Progenitor cell of endocrine pancreas (in vitro differentiated cells): ENCODE measurements around the gene RDX. TPM values are rescaled to one million over a fixed set of nuclear protein-coding genes. Genes with fewer than 3 reads are reported as not detected.

ENCODE experiments used
- DNase-seq: peaks from one replicate; pipeline ENCODE4 v3.0.0; 2021; ENCODE audit warnings: low spot score; ENCODE audit not compliant: unreplicated experiment
- H3K27ac Mint-ChIP-seq: 2 replicates; pipeline ENCODE4 v1.8.0; 2021; ENCODE audit warnings: mild to moderate bottlenecking, moderate library complexity, mixed read lengths
- H3K27me3 Mint-ChIP-seq: 2 replicates; pipeline ENCODE4 v1.8.0; 2021; ENCODE audit warnings: mixed read lengths
- H3K36me3 Mint-ChIP-seq: 2 replicates; pipeline ENCODE4 v1.8.0; 2022; ENCODE audit warnings: mixed read lengths; ENCODE audit not compliant: insufficient read depth
- H3K4me1 Mint-ChIP-seq: 2 replicates; pipeline ENCODE4 v1.8.0; 2021; ENCODE audit warnings: low read depth, mixed read lengths
- H3K4me3 Mint-ChIP-seq: 2 replicates; pipeline ENCODE4 v1.8.0; 2021; ENCODE audit warnings: low read depth, mild to moderate bottlenecking, moderate library complexity, mixed read lengths
- H3K9me3 Mint-ChIP-seq: 2 replicates; pipeline ENCODE4 v1.8.0; 2021; ENCODE audit warnings: low read depth, mixed read lengths
- total RNA-seq: library from RNA; stranded (reverse); gene quantifications from 2 replicates; pipeline ENCODE4 v1.2.1, GENCODE V29; 2021
- TF ChIP-seq, protein P1 (sequence below): fragments of 200-600 bp; sonication (generic); IDR thresholded peaks from one replicate; pipeline ENCODE4 v1.5.0; 2021; ENCODE audit warnings: antibody characterized with exemption, mild to moderate bottlenecking; ENCODE audit not compliant: unreplicated experiment

The RDX gene
- total RNA-seq, 1 donor from 2014 or later: 89.6 TPM

DNA sequence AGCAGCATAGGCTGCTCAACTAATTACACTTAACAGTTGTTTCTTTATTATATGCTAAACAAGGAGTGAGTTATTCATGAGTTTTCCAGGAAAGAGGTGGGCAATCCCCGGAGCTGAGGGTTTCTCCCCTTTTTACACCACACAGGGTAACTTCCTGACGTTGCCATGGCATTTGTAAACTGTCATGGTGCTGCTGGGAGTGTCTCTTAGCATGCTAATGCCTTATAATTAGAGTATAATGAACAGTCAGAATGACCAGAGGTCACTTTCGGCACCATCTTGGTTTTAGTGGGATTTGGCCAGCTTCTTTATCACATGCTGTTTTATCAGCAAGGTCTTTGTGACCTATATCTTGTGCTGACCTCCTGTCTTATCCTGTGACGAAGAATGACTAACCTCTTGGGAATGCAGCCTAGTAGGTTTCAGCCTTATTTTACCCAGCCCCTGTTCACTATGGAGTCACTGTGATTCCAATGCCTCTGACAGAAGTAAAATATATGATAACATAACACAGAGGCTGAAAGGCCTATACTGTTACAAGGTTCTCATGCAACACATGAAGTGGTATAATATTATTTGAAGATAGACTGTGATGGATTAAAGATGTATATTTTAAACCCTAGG, 41.3 kb upstream of the RDX start:
- Mint-ChIP-seq H3K4me3 (no peak overlapping the region), H3K4me1 (peaks cover 11% of the 10 kb centered on the region), H3K27ac (peak overlapping the region; percentile 92), H3K36me3 (no peaks in the 10 kb centered on the region), H3K9me3 (no peaks in the 10 kb centered on the region), H3K27me3 (no peaks in the 10 kb centered on the region)
- TF ChIP-seq, protein P1, sequence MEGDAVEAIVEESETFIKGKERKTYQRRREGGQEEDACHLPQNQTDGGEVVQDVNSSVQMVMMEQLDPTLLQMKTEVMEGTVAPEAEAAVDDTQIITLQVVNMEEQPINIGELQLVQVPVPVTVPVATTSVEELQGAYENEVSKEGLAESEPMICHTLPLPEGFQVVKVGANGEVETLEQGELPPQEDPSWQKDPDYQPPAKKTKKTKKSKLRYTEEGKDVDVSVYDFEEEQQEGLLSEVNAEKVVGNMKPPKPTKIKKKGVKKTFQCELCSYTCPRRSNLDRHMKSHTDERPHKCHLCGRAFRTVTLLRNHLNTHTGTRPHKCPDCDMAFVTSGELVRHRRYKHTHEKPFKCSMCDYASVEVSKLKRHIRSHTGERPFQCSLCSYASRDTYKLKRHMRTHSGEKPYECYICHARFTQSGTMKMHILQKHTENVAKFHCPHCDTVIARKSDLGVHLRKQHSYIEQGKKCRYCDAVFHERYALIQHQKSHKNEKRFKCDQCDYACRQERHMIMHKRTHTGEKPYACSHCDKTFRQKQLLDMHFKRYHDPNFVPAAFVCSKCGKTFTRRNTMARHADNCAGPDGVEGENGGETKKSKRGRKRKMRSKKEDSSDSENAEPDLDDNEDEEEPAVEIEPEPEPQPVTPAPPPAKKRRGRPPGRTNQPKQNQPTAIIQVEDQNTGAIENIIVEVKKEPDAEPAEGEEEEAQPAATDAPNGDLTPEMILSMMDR: no peak
- no peak for DNase-seq

DNA sequence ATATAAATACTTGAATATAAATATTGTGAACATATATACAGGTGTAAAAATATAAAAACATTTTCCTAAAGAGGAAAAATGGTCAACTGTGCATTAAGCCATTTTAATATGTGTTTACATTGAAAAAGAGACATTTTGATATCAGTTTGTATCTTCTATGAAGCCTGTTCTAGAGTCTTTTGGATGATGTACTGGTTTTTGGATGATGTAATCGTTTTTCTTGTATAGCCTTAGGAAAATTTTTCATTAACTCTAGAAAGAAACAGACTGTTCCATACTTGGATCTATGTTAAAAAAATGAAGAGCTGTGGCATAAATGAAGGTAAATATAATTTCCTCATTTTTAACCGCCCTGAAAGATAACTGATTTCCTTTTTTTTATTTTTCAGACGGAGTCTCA, 39.6 kb upstream of the RDX start:
- Mint-ChIP-seq H3K27ac (no peak overlapping the region), H3K4me3 (no peak overlapping the region), H3K9me3 (peaks cover 5% of the 10 kb centered on the region), H3K4me1 (peaks cover 11% of the 10 kb centered on the region), H3K27me3 (no peaks in the 10 kb centered on the region), H3K36me3 (no peaks in the 10 kb centered on the region)
- no peak for DNase-seq
- TF ChIP-seq, protein P1: no peak

DNA sequence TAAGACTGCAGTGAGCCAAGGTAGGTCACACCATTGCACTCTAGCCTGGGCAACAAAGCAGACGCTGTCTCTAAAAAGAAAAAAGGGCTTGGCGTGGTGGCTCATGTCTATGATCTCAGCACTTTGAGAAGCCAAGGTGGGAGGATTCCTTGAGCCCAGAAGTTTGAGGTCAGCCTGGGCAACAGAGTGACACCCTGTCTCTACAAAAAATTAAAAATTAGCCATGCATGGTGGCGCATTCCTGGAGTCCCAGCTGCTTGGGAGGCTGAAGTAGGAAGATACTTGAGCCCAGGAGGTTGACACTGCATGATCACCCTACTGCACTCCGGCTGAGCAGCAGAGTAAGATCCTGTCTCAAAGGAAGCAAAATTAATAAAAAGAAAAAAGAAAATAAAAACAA, 38.9 kb upstream of the RDX start:
- H3K9me3 Mint-ChIP-seq: peaks cover 5% of the 10 kb centered on the region

DNA sequence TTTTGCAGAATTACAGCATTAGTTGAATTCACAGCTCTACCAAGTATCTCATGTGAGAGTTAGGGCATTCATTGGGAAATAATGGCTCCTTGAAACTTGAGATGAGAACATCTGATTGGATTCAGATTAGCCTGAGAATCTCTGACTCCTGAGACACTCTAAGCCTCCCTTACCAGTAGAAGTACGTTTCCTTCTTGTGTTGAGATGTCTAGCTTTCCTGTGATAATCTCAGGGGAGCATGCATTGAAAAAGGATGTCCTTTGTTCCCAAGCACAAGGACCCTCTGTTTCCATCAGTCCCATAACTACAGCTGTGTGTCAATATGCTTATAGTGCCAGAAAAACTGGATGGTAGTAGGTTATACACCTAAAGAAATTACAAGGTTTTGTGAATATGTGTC, 35.2 kb upstream of the RDX start:
- no peak overlapping the region for H3K27ac Mint-ChIP-seq
- H3K36me3 Mint-ChIP-seq: peaks cover 2% of the 10 kb centered on the region
- H3K4me1 Mint-ChIP-seq: peaks cover 2% of the 10 kb centered on the region
- TF ChIP-seq, protein P1: no peak
- no peaks in the 10 kb centered on the region for H3K27me3 Mint-ChIP-seq
- no peak for DNase-seq
- H3K4me3 Mint-ChIP-seq: no peak overlapping the region
- H3K9me3 Mint-ChIP-seq: peaks cover 8% of the 10 kb centered on the region

More for the DNA sequence above, 38.9 kb upstream of the RDX start:
- Mint-ChIP-seq H3K4me3 (no peak overlapping the region), H3K36me3 (no peaks in the 10 kb centered on the region), H3K27ac (no peak overlapping the region), H3K27me3 (no peaks in the 10 kb centered on the region), H3K4me1 (peaks cover 11% of the 10 kb centered on the region)
- TF ChIP-seq, protein P1: no peak
- DNase-seq: no peak

DNA sequence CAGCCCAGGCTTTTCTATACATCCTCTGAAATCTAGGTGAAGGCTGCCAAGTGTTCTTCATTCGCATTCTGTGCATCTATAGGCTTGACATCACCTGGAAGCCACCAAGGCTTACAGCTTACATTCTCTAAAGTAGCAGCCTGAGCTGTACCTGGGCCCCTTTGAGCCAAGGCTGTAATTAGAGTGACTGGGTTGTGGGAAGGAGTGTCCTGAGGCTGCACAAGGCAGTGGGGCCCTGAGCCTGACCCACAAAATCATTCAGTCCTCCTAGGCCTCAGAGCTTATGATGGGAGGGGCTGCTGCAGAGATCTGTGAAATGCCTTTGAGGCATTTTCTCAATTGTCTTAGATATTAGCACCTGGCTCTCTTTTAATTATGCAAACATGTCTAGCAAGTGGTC, 33.0 kb upstream of the RDX start:
- H3K4me1 Mint-ChIP-seq: peaks cover 2% of the 10 kb centered on the region
- H3K36me3 Mint-ChIP-seq: peaks cover 2% of the 10 kb centered on the region
- H3K27me3 Mint-ChIP-seq: no peaks in the 10 kb centered on the region
- no peak overlapping the region for H3K4me3 Mint-ChIP-seq
- H3K27ac Mint-ChIP-seq: no peak overlapping the region
- DNase-seq: no peak
- TF ChIP-seq, protein P1: no peak
- H3K9me3 Mint-ChIP-seq: peaks cover 8% of the 10 kb centered on the region
